GM18498 (cell line): ENCODE measurements around the gene MBD3L2.
"Not testable (repeated sequence)": the region's sequence is repeated elsewhere in the genome, so short reads cannot be mapped to it uniquely, and the experiment has no call there.

Source experiments
- ATAC-seq: cut with Tn5 transposase; IDR thresholded peaks from one replicate; pipeline ENCODE4 v1.9.1; 2021; ENCODE audit warnings: mild to moderate bottlenecking, moderate library complexity; ENCODE audit not compliant: unreplicated experiment

The MBD3L2 gene

GRCh38 chr19:7059977-7060376, 10.9 kb downstream of the MBD3L2 start:
- ATAC-seq, result not testable (repeated sequence)

- ATAC-seq, result no peak
Observed at GRCh38 chr19:7063339-7063738, 14.2 kb downstream of the MBD3L2 start.

- no peak for ATAC-seq
Observed at GRCh38 chr19:7063764-7064418, 14.8 kb downstream of the MBD3L2 start.

- ATAC-seq, result not testable (repeated sequence)
Observed at GRCh38 chr19:7067122-7067521, 18.0 kb downstream of the MBD3L2 start.

GRCh38 chr19:7067716-7068115, 18.6 kb downstream of the MBD3L2 start:
- ATAC-seq, result no peak

- no peak for ATAC-seq
Observed at GRCh38 chr19:7068599-7068998, 19.5 kb downstream of the MBD3L2 start.

- peak; percentile 96 for ATAC-seq
Observed at GRCh38 chr19:7069042-7069903, 20.2 kb downstream of the MBD3L2 start, which contains the start of gene ZNF557. TSS of gene ZNF557 (plus strand) at chr19:7069703. CDS start at chr19:7075075, 5,372 bp downstream.

- no peak for ATAC-seq
Observed at GRCh38 chr19:7069904-7070226, 20.7 kb downstream of the MBD3L2 start.

- no peak for ATAC-seq
Observed at GRCh38 chr19:7072541-7072940, 23.4 kb downstream of the MBD3L2 start.

- ATAC-seq, result no peak
Observed at GRCh38 chr19:7074705-7075282, 25.7 kb downstream of the MBD3L2 start.

GRCh38 chr19:7076151-7076550, 27.0 kb downstream of the MBD3L2 start:
- no peak for ATAC-seq

GRCh38 chr19:7078008-7078407, 28.9 kb downstream of the MBD3L2 start:
- ATAC-seq, result no peak

GRCh38 chr19:7083076-7083956, 34.2 kb downstream of the MBD3L2 start:
- ATAC-seq, result no peak

- no peak for ATAC-seq
Observed at GRCh38 chr19:7088999-7089398, 39.9 kb downstream of the MBD3L2 start.

GRCh38 chr19:7098096-7098495, 49.0 kb downstream of the MBD3L2 start:
- ATAC-seq, result no peak

GRCh38 chr19:7098701-7099596, 49.8 kb downstream of the MBD3L2 start:
- peak; percentile 88 for ATAC-seq

- no peak for ATAC-seq
Observed at GRCh38 chr19:7099597-7099921, 50.4 kb downstream of the MBD3L2 start.
